Measurements from ENCODE around the gene FRRS1L.
"Not testable (repeated sequence)": the region's sequence is repeated elsewhere in the genome, so short reads cannot be mapped to it uniquely, and the experiment has no call there.

The FRRS1L gene

DNA sequence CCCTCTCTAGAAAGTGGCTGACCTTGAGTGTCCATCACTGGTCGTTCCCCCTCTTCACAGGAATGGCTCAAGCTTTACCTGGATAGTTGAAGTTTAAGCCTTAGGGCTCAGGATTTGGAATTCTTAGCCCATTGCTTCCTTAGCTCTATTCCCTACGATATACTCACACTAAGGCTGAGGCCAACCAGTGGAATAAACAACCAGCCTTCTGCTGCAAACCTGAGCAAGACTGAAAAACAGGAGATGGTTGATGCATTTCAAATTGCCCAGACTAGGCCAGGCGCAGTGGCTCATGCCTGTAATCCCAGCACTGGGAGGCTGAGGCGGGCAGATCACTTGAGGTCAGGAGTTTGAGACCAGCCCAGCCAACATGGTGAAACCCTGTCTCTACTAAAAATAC lies 40.4 kb downstream of the FRRS1L start:
- not testable (repeated sequence) for DNase-seq

DNA sequence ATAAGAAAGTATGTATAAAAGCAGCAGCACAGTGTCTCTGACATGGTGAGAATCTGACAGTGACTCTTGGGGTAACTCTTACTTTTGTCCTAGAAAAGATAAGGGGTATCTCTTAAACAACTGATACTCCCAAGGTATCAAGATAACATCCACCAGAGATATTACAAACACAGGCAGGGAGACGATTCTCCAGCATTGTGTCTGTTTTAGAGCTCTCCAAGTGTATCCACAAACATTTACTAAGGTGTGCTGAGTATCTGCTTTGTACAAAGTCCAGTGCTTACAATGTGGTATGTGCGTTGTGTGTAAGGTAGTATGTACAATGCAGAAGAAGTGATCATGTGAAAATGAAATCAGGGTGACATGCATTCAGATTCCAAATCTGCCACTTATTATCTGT lies 42.9 kb downstream of the FRRS1L start:
- DNase-seq = no peak

DNA sequence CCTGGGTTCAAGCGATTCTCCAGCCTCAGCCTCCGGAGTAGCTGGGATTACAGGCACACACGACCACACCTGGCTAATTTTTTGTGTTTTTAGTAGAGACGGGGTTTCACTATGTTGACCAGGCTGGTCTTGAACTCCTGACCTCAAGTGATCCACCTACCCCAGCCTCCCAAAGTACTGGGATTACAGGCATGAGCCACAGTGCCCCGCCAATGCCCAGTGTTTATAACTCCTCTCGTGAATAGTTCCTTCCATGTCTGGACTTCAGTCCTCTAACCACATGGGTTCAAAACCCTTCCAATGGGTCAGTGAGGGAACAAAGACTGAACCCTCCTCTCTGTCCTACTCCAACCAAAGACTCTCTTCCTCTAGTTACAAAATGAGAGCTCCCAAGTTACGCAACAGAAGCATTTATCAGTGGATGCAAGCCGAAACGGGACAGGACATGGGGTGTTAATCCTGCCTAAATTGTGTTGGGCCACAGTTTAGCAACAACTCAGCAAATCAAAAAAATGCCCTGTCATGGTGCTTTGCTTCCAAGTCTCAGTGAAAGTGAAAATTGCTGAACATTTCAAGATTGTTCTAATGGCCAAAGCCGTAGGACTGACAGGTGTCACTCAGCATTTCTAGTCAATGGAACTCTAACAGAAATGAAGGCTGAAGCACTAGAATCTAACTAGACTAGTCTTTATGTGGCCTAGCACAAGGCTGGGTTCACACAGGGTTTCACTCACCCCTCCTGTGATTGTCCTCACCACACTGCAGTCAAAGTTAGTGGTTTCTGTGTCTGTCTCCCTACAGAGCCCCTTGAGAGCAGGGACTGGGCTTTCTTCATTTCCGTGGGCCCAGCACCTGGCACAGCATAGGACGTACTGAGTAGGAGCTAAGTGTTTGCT lies 44.1 kb downstream of the FRRS1L start:
- DNase-seq = no peak

DNA sequence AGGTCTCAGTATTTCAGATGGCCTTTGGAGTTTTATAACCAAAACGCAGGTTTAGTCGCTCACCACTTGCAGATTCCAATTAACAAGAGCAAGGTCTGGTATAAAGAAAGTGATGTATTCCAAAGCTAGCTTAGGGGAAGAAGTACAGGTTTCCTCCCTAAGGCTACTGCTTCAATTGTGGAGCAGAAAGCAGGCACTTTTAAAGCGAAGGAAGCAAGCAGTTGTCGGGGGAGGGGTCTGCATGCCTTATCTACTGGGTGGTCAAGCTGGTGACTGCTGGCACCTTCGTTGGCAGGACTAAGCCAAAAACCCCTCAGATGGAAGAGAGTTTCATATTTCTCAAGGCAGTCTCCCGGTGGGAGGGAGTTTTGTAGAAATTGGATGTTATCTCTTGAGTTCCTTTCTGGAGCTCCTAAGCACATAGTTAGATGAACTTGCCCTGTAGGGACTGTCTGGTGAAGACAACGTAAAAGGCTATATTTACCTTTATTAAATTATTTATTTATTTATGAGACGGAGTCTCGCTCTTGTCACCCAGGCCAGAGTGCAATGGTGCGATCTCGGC lies 45.7 kb downstream of the FRRS1L start:
- no peak for DNase-seq

DNA sequence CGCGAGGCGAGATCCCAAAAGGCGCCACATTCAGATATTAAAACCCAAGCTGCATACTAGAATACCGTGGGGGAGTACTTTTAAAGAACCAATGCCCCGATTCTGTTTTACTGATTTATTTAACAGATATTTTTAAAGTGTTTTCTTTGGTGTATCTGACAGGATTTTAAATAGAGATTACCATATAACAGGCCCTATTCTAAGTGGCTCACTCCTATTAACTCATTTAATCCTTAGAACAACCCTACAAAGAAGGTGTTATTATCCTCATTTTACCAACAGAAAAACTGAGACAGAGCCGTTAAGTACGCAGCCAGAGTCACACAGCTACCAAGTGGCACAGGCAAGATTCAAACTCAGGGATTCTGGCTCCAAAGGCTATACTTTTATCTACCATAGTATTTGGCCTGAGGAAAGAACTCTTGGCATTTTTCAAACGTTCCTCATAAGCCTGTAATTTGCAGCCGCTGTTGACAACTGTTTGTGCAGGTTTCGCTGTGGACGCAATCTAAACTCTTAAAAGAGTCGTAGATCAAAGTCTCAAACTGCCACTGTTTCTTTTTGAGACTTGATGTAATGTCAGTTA lies 46.8 kb downstream of the FRRS1L start:
- no peak for DNase-seq

DNA sequence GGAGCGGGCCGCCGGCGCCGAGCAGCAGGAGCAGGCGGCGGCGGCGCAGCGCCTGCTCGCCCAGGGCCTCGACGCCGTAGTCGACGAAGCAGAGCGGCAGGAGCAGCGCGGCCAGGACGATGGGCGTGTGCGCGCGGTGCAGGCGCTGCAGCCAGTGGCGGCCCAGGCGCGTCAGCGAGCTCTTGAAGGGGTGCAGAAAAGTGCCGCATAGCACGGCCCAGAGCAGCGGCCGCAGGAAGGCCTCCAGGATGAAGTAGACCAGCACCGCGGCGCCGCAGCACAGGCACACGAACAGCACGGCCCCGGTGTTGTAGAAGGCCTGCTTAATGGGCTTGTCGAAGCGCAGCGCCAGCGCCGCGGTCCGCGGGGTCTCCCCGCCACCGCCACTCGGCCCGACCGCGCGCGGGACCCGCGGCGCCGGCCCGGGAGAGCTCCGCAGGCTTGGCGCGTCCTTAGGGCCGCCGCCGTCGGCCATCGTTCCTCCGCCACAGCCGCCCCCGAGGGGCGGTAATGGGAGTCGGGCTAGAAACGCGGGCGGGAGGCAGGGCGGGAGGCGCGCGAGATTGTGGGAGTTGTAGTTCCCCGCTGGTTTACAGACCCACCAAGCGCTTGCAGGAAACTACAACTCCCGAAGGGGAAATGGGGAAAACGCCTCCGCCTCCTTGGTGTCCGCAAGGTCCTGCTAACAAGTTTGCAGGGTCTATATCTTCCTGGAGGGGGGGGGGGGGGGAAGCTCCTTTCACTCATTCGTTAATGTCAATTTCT lies 47.4 kb downstream of the FRRS1L start, which contains the start of gene TMEM245:
TMEM245 (minus strand) TSS at position 509 of the 765 bp plus-strand sequence; CDS start at position 475, 34 bp downstream.
- peak; percentile 95 for DNase-seq

DNA sequence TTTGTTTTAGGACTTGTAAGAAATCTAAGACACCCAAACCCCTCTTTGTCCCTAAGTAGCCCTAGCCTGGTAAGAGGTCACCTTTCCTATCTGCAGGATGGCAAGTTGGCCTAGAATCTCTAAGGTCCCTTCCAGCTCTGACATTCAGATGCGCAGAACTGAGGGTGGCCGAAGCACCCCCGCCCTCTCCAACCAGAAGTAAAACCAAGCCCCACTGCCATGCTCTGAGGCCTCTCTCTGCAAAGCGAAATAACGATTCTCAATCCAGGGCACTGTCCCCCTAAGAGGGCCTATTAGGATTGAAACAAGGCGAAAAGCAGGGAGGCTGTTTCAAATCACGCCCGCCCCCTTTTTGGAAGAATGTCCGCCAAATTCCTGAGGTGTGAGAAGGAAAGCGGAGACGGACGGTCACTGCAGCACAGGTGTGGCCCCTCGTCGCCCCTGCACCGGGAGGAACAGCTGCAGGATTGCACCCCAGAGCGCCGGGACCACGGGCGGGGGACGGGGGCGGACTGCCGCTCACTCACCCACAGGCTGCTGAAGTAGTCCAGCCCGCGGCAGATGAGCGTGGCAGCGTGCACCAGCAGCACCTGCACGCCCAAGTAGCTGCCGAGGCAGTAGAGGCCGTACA lies 48.1 kb downstream of the FRRS1L start:
- peak; percentile 7 for DNase-seq

DNA sequence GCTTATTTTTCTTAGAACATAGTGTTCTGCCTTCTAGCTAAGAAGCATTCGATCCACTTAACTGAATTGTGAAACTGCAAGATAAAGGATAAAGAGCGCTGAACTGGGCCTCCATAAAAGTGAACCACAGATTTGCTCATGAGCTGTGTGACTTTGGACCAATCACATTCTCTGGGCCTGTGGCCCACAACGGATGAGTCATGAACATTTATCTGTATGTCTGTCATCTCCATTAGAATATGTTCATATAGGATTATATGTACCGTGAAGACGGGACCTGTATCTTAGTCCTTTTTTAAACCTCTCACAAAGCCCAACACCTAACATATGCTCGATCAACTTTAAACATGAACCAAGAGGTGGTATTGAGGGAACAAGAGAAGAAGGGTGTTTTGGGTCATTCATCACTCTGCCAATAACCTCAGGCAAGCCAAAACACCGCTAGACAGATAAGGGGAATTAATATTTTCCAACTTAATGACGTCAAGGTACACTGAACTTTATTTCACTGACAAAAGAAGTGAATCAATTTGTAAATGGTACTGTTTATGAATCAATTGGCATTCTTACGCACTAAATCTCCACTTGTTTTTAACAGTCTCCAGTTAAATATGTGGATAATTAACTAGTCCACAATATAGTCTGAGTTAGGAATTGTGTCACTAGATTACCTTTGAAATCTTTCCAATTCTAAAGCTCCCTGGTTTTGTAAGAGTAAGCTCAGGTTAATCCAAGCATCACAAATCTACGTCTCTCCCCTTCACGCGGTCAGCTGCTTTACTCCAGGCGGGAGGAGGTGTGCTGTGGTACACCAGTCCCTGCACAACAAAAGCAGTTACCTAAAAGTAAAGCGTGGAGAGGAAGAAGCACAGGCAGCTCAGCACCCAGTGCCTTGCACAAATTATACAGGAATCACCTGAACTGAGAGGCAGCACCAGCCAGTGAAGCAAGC lies 48.9 kb downstream of the FRRS1L start:
- DNase-seq = peak; percentile 57

DNA sequence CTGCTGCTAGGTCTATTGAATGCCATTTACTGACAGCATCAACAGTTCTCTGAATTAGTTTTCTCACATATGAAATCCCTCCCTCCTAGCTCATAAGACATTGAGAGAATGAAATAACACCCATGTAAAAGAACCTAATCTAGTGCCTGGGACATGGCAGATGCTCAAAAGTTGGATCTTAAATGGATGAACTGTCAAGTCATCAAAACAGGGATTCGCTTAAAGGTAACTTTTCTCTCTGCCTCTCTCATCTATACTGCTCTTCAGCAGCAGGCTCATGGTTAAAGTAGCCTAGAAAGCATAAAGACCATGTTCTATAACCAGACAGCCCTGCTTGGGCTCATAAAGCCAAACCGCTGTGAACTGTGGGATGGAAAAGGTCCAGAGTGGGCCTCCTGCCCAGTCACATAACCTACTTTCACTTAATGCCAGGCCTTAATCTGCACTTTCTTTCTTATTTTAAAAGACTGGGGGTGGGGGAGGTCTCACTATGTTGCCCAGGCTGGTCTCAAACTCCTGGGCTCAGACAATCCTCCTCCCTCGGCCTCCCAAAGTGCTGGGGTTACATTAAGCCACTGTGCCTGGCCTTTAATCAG lies 51.0 kb downstream of the FRRS1L start:
- DNase-seq = no peak

DNA sequence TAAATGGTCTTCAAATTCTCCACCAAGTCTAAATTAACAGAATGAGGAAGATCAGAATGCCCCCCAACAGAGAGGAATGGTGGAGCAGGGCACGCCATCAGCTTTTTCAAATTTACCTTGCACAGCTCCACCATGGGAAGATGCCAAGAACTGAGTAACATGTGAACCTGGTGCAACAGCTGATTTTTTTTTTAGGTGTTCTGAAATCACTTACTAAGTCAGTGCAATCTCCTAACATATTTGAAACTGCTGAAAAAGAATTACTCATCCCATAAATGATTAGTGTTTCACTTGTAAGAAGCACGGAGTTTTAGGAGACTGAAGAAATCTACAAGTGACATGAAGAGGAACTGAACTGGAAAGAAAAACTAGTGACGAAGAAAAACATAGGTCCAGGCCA lies 52.4 kb downstream of the FRRS1L start:
- DNase-seq = no peak

DNA sequence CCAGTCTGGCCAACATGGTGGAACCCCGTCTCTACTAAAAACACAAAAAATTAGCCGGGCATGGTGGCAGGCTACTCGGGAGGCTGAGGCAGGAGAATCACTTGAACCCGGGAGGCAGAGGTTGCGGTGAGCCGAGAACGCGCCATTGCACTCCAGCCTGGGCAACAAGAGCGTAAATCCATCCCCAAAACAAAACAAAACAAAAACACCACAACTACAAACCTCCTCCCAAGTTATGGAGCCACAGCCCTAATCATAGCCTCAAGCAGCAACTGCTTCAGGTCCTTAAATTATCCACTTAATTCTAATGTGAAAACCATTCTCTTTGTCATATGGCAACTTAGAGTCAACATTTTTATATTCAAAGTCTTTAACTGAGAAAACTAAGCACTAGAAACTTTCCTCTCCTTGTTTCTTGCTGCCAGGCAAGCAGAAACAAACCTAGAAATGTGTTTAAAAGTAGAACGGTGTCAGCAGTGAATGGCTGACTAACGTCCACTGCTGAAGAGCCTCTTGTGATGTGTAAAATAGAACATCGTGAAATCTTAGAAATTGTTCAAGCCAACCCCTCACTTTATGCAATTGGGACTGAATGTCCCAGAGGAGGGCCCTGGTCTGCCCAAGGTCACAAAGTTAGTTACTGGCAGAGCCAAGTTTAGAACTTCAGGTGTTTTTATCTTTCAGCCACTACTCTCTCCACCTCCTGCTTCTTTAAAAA lies 53.0 kb downstream of the FRRS1L start:
- DNase-seq = no peak

DNA sequence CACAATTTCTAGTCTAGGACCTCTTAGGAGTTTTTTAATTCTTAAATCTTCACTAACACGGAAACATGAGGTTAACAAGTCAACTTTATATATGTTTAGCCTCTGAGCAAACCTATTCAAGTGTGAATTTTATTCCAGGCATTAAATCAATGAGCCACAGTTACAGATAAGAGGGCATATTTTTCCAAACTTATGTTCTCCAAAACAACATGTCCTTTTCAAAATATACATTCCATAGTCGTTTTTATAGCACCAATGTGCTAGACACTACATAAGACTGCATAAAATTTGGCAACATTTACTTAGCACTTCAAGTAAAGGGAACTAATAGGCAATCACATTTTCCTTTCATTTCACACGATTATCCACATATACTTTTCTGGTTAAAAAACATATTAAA lies 53.8 kb downstream of the FRRS1L start:
- DNase-seq = no peak

DNA sequence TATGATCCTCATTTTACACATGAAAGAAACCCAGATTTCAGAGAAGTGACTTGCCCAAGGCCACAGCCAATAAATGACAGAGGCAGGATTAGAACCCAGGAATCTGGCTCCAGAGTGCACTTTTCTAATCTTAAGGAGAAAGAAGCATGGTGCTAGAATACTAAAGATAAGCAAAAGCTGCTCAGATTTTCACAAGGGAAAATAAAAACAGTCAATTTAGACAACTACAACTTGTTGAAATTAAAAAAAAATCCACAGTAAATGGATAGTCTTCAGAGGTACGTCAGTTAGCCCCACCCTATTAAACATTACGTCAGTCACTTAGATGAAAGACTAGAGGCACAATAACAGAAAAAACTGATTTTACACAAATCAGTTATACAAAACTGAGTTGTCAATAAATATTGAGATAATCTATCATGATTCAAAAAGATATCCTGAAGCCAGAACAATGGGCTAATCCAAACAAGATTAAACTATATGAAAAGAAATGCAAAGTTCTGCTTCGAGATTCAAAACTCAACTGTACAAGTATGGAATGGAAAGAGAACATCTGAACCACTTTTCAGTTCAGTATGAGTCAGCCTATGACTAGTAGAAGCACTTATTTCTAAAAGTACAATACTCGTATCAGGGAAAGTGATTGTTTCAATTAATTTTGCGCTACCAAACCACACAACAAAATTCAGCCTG lies 56.6 kb downstream of the FRRS1L start:
- no peak for DNase-seq

DNA sequence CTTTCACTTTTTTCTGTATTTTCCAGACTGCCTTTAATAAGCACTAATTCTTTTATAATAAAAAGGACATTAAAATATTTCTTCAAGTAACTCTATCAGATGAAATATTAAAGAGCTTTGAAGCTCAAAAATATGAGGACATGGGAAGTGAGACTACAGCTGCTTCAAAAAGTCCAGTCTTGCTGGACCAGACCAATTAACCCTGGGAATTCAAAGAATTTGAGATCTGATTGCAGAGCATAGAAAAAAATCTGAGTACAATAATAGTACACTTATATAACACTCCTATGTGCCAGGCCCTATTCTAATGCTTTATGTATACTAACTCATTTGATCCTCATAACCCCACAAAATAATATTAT lies 57.1 kb downstream of the FRRS1L start:
- no peak for DNase-seq

DNA sequence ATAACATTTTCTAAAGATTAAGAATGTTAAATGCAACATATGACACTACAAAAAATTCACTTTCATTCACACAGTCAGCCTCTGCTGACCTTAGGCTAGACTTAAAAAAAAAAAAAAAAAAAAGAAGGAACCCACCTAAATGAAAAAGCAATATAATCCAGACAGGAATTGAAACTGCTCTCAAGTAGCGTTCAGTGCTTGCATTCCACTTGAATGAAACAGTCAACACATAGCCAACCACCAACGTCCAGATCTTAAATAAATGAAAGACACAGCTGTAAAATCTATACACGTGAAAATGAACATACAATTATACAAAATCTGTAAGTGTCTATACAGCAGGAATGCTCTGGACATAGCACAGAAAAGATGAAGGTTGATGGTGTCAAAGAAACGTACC lies 58.7 kb downstream of the FRRS1L start:
- no peak for DNase-seq

DNA sequence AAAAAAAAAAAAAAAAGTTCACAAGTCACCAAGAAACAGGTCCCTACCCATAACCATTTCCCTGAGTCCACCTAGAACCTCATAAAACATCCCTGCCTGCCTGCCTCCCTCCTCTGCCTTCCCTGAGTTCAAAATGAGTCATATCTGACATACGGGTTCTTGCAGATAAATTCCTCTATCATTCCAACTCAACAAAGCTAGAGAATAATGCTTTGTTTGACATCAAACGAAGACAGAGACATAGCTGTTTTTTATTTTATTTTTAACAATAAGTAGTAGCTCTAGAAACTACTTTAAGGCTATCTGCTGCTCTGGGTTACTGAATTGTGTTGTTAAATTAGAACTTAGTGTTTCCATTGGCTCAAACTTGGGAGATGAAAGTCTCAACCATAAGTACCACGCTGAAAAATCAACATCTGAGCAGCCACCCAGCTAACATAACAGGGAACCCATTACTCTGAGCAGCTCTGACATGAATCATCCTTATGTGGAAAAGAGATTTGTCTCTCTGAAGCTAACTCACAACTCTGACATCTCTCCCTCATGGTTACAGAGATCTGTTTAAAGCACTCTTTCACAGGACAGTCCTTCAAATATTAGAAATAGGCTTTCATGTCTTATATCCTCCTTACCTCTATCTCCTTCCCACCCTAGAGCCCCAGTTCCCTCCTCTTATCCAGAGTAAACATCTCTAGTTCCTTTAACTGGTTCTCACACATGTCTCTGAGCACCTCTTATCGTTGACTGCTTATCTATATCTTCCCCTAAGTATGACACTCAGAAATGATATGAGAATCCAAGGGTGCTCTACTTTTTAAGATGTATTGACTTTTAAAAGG lies 59.4 kb downstream of the FRRS1L start:
- no peak for DNase-seq

DNA sequence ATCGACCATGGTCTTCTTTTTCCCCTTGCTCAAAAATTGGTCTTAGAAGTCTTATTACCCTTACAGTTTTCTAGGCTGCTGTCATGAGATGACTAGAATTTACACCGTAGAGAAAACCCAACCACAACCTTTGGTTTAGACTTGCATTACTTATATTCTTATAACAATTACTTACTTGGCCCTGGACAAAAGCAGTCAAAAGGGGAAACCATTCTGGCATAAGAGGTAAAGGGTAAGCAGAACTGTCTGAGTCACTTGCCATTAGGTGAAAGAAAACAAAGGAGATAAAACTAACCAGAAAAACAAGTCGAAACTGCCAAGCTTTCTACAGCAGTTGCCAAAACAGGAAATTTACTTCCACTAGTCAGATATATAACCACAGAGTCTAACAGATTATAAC lies 65.2 kb downstream of the FRRS1L start:
- no peak for DNase-seq

DNA sequence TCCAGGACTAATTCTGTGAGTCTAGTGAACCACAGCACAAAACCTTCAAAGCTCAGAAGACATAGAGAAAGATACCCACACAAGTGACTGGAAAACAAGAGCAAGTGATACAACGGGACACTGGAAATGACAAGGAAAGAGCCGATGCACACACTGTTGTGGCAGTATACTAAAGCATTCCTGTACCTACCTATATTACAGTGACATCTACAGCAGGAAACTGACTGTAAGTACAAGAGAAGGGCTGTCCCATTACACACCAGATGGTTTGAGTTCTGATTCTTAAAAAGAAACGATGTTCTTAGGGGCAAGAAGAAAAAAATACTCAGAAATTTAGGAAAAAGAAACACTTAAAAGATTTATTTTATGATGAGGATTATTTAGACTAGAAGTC lies 65.8 kb downstream of the FRRS1L start:
- DNase-seq = no peak
